PC-9 (cell line): Measurements from ENCODE around the gene PCSK5.

Experiments used
- EZH2 ChIP-seq: fragments of 200-600 bp; sonication (generic); IDR thresholded peaks from 2 replicates; pipeline ENCODE4 v1.8.0; 2017; ENCODE audit warnings: antibody characterized with exemption, low read depth
- TF ChIP-seq, protein P1 (sequence below): fragments of 200-600 bp; sonication (generic); conservative IDR thresholded peaks from 2 replicates; pipeline ENCODE4 v1.6.1; 2017; ENCODE audit warnings: mixed run types, antibody characterized with exemption, mild to moderate bottlenecking, moderate library complexity

- TF ChIP-seq, protein P1, sequence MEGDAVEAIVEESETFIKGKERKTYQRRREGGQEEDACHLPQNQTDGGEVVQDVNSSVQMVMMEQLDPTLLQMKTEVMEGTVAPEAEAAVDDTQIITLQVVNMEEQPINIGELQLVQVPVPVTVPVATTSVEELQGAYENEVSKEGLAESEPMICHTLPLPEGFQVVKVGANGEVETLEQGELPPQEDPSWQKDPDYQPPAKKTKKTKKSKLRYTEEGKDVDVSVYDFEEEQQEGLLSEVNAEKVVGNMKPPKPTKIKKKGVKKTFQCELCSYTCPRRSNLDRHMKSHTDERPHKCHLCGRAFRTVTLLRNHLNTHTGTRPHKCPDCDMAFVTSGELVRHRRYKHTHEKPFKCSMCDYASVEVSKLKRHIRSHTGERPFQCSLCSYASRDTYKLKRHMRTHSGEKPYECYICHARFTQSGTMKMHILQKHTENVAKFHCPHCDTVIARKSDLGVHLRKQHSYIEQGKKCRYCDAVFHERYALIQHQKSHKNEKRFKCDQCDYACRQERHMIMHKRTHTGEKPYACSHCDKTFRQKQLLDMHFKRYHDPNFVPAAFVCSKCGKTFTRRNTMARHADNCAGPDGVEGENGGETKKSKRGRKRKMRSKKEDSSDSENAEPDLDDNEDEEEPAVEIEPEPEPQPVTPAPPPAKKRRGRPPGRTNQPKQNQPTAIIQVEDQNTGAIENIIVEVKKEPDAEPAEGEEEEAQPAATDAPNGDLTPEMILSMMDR = no peak
- TF ChIP-seq EZH2 = no peak
These were observed 330.9 kb downstream of the PCSK5 start for GRCh38 chr9:76221423-76221822.
